ENCODE measurements around the gene POU3F1.

POU3F1 gene

DNA sequence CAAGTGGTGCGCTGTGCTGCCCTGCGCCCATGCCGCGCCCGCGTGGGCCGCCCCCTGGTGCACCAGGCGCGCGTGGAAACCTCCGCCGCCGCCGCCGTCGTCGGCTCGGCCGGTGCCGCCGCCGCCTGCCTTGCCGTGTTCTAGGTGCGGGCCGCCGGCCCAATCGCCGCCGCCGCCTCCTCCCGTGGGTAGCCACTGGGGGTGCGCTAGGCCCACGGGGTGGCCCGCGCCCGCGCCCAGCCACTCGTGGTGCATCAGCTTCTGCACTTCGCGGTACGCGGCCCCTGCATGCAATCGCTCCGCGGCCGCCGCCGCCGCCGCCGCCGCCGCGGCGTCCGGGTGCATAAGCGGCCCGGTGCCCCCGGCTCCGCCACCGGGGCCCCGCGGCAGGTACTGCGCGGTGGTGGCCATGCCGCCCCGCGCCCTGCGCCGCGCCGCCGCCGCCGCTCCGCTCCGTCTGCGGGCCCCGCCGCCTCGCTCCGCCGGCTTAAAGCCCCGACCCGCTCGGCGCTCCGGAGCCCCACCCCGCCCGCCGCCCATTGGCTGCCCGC lies at the start of gene POU3F1:
Gene POU3F1, minus strand, starts transcription at position 461 of the 551 bp plus-strand sequence. Its CDS starts 50 bp downstream, at position 411.
- no peaks in the 10 kb centered on the region for H3K4me1 ChIP-seq (ENCODE audit: control insufficient read depth, insufficient read depth, low read length)
- H3K36me3 ChIP-seq (ENCODE audit: control insufficient read depth in 2 of 2, insufficient read depth in 1 of 2, low read length in 2 of 2): no peaks in the 10 kb centered on the region
- peak within 1 kb of the TSS; percentile 44 for H3K4me3 ChIP-seq (ENCODE audit: low read depth, low read length)
- H3K9me3 ChIP-seq (ENCODE audit: control insufficient read depth, insufficient read depth, low read depth, low read length): no peaks in the 10 kb centered on the region
- TF ChIP-seq SP7 (tag by site-specific recombination; IDR thresholded peaks at IDR 0.05) (no peak), ZNF76 (tag by site-specific recombination; IDR thresholded peaks at IDR 0.05; ENCODE audit: borderline replicate concordance, low read depth) (no peak), ZNF585B (tag by site-specific recombination; IDR thresholded peaks at IDR 0.05) (no peak), ZNF266 (tag by site-specific recombination; IDR thresholded peaks at IDR 0.05; ENCODE audit: low read depth) (no peak), ZNF658 (tag by site-specific recombination; IDR thresholded peaks at IDR 0.05) (no peak), ZIC2 (tag by site-specific recombination; IDR thresholded peaks at IDR 0.05) (no peak), KLF8 (tag by site-specific recombination; IDR thresholded peaks at IDR 0.05) (no peak), ZNF701 (tag by site-specific recombination; IDR thresholded peaks at IDR 0.05) (no peak), ZNF175 (tag by site-specific recombination; IDR thresholded peaks at IDR 0.05) (no peak), ZNF670 (tag by site-specific recombination; IDR thresholded peaks at IDR 0.05; ENCODE audit: low read depth) (no peak), ZSCAN30 (tag by site-specific recombination; IDR thresholded peaks at IDR 0.05) (no peak), ZBTB17 (tag by site-specific recombination; IDR thresholded peaks at IDR 0.05) (no peak), ZNF292 (tag by site-specific recombination; IDR thresholded peaks at IDR 0.05; ENCODE audit: borderline replicate concordance, low read depth) (no peak), ZNF610 (tag by site-specific recombination; IDR thresholded peaks at IDR 0.05; ENCODE audit: borderline replicate concordance) (no peak)
- TF ChIP-seq, protein P1, sequence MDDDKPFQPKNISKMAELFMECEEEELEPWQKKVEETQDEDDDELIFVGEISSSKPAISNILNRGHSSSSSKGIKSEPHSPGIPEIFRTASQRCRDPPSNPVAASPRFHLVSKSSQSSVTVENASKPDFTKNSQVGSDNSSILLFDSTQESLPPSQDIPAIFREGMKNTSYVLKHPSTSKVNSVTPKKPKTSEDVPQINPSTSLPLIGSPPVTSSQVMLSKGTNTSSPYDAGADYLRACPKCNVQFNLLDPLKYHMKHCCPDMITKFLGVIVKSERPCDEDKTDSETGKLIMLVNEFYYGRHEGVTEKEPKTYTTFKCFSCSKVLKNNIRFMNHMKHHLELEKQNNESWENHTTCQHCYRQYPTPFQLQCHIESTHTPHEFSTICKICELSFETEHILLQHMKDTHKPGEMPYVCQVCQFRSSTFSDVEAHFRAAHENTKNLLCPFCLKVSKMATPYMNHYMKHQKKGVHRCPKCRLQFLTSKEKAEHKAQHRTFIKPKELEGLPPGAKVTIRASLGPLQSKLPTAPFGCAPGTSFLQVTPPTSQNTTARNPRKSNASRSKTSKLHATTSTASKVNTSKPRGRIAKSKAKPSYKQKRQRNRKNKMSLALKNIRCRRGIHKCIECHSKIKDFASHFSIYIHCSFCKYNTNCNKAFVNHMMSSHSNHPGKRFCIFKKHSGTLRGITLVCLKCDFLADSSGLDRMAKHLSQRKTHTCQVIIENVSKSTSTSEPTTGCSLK (tag by site-specific recombination; IDR thresholded peaks at IDR 0.05): no peak
- TF ChIP-seq, protein P2, sequence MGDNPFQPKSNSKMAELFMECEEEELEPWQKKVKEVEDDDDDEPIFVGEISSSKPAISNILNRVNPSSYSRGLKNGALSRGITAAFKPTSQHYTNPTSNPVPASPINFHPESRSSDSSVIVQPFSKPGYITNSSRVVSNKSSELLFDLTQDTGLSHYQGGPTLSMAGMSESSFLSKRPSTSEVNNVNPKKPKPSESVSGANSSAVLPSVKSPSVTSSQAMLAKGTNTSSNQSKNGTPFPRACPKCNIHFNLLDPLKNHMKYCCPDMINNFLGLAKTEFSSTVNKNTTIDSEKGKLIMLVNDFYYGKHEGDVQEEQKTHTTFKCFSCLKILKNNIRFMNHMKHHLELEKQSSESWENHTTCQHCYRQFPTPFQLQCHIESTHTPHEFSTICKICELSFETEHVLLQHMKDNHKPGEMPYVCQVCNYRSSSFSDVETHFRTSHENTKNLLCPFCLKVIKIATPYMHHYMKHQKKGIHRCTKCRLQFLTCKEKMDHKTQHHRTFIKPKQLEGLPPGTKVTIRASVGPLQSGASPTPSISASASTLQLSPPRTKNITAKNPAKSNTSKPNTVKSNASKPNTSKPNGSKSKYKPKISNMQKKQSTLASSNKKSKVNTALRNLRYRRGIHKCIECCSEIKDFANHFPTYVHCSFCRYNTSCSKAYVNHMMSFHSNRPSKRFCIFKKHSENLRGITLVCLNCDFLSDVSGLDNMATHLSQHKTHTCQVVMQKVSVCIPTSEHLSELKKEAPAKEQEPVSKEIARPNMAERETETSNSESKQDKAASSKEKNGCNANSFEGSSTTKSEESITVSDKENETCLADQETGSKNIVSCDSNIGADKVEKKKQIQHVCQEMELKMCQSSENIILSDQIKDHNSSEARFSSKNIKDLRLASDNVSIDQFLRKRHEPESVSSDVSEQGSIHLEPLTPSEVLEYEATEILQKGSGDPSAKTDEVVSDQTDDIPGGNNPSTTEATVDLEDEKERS (tag by site-specific recombination; IDR thresholded peaks at IDR 0.05): no peak
- no peak within 1 kb of the TSS; the same call in 1 of the 2 replicates for H3K27ac ChIP-seq (ENCODE audit: extremely low read depth, low read depth, low read length)
- CTCF ChIA-PET: interaction anchor here (0.7 to 0.9 kb wide), 2 partner anchors 9 to 13 kb away, joined by 4 read pairs; no protein-coding TSS in a partner anchor
- POLR2A ChIA-PET: interaction anchor here (0.6 to 1.0 kb wide), 4 partner anchors 16 to 92 kb away, joined by 3 to 6 read pairs (median 4); no protein-coding TSS in a partner anchor

GRCh38 chr1:38095454-38095931 lies 48.9 kb upstream of the POU3F1 start:
- Histone ChIP-seq H3K27ac (ENCODE audit: extremely low read depth, low read depth, low read length) (peak overlapping the region; percentile 22; the same call in 1 of the 2 replicates), H3K4me3 (ENCODE audit: low read depth, low read length) (no peak overlapping the region), H3K36me3 (ENCODE audit: control insufficient read depth in 2 of 2, insufficient read depth in 1 of 2, low read length in 2 of 2) (no peaks in the 10 kb centered on the region), H3K4me1 (ENCODE audit: control insufficient read depth, insufficient read depth, low read length) (no peaks in the 10 kb centered on the region), H3K9me3 (ENCODE audit: control insufficient read depth, insufficient read depth, low read depth, low read length) (no peaks in the 10 kb centered on the region)
- ChIA-PET CTCF (no interaction called here), POLR2A (no interaction called here)
- no peak for TF ChIP-seq ZBTB20 (tag by site-specific recombination; IDR thresholded peaks at IDR 0.05)
- no peak for TF ChIP-seq ZNF146 (tag by site-specific recombination; IDR thresholded peaks at IDR 0.05)
- no peak for TF ChIP-seq ZNF843 (tag by site-specific recombination; IDR thresholded peaks at IDR 0.05)
- no peak for TF ChIP-seq ZNF660 (tag by site-specific recombination; IDR thresholded peaks at IDR 0.05)
- TF ChIP-seq ZNF571 (tag by site-specific recombination; IDR thresholded peaks at IDR 0.05): no peak
- TF ChIP-seq ZNF521 (tag by site-specific recombination; IDR thresholded peaks at IDR 0.05): no peak
- no peak for TF ChIP-seq ZNF747 (tag by site-specific recombination; IDR thresholded peaks at IDR 0.05)
- peak; percentile 46 for TF ChIP-seq TRIM28 (IDR thresholded peaks at IDR 0.05; ENCODE audit: borderline replicate concordance, low read length)
- TF ChIP-seq ZNF639 (tag by site-specific recombination; IDR thresholded peaks at IDR 0.05): no peak
- peak; percentile 70 for TF ChIP-seq SP7 (tag by site-specific recombination; IDR thresholded peaks at IDR 0.05)
- no peak for TF ChIP-seq KLF1 (tag by site-specific recombination; IDR thresholded peaks at IDR 0.05)
- TF ChIP-seq ZNF23 (tag by site-specific recombination; IDR thresholded peaks at IDR 0.05; ENCODE audit: borderline replicate concordance): no peak
- peak; percentile 44 for TF ChIP-seq ZNF341 (tag by site-specific recombination; IDR thresholded peaks at IDR 0.05; ENCODE audit: low read depth)
- peak; percentile 84 for TF ChIP-seq PRDM6 (tag by site-specific recombination; IDR thresholded peaks at IDR 0.05)
